ENCODE results near the gene ZBTB8OS. TPM values are rescaled to one million over a fixed set of nuclear protein-coding genes. Genes with fewer than 3 reads are reported as not detected.
"Not testable (repeated sequence)": the region's sequence is repeated elsewhere in the genome, so short reads cannot be mapped to it uniquely, and the experiment has no call there.

Gene ZBTB8OS
- total RNA-seq = 48.0 and 49.8 TPM in 2 replicates

DNA sequence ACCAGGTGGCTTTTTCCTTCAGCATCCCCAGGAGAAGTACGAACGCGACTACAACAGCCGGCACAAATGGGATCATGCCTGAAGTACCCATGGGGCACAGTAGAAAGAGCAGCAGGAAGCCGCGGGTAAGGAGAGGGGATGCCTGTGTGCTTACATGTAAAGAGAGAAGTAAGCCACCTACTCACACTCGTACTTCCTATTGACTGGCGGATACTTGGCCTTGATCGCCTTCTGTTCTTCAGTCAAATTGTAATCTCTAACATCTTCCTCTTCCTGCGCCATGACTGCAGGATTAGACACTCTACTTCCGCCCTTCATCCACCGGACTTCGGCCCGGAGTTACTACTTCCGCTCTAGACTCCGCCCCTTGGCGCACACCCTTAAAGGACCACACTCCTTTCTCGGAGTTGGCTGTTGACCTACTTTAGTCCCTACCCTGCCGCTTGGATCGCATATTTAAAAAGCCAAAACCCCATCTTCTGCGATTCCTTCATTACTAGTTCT, at the start of gene ZBTB8OS:
ZBTB8OS (minus strand) TSS at position 303 of the 504 bp plus-strand sequence; CDS start at position 282, 21 bp downstream.
- peak within 1 kb of the TSS; percentile 93 for H3K4me3 Mint-ChIP-seq (ENCODE audit: low read depth)
- intact Hi-C loops (cut with micrococcal nuclease) = loop anchor here (1.0 to 2.0 kb wide), 6 partner anchors 27 to 578 kb away; partner anchors contain the start of genes S100PBP, TMEM39B, TXLNA and YARS1
- peak; percentile 86 for DNase-seq (ENCODE audit: low spot score)
- peaks cover 51% of the 10 kb centered on the region for H3K36me3 Mint-ChIP-seq (ENCODE audit: low read depth)
- peaks cover 33% of the 10 kb centered on the region for H3K4me1 Mint-ChIP-seq (ENCODE audit: low read depth)
- no peaks in the 10 kb centered on the region for H3K27me3 Mint-ChIP-seq (ENCODE audit: low read depth)
- H3K9me3 Mint-ChIP-seq = no peaks in the 10 kb centered on the region
- H3K27ac Mint-ChIP-seq = peak within 1 kb of the TSS; percentile 100

GRCh38 chr1:32696996-32697395, 46.6 kb upstream of the ZBTB8OS start:
- peaks cover 19% of the 10 kb centered on the region for H3K27me3 Mint-ChIP-seq (ENCODE audit: low read depth)

GRCh38 chr1:32696041-32696440, 45.7 kb upstream of the ZBTB8OS start:
- no peaks in the 10 kb centered on the region for H3K4me1 Mint-ChIP-seq (ENCODE audit: low read depth)
- peaks cover 11% of the 10 kb centered on the region for H3K27me3 Mint-ChIP-seq (ENCODE audit: low read depth)
- H3K4me3 Mint-ChIP-seq (ENCODE audit: low read depth) = no peak overlapping the region
- intact Hi-C loops (cut with micrococcal nuclease) = no loop called here
- H3K9me3 Mint-ChIP-seq = no peaks in the 10 kb centered on the region
- no peak for DNase-seq (ENCODE audit: low spot score)
- no peaks in the 10 kb centered on the region for H3K36me3 Mint-ChIP-seq (ENCODE audit: low read depth)
- H3K27ac Mint-ChIP-seq = no peak overlapping the region

More at GRCh38 chr1:32696996-32697395, 46.6 kb upstream of the ZBTB8OS start:
- DNase-seq (ENCODE audit: low spot score); H3K27ac Mint-ChIP-seq; H3K9me3 Mint-ChIP-seq; H3K36me3 Mint-ChIP-seq (ENCODE audit: low read depth); H3K4me3 Mint-ChIP-seq (ENCODE audit: low read depth); intact Hi-C loops (cut with micrococcal nuclease); H3K4me1 Mint-ChIP-seq (ENCODE audit: low read depth): not testable (repeated sequence)

DNA sequence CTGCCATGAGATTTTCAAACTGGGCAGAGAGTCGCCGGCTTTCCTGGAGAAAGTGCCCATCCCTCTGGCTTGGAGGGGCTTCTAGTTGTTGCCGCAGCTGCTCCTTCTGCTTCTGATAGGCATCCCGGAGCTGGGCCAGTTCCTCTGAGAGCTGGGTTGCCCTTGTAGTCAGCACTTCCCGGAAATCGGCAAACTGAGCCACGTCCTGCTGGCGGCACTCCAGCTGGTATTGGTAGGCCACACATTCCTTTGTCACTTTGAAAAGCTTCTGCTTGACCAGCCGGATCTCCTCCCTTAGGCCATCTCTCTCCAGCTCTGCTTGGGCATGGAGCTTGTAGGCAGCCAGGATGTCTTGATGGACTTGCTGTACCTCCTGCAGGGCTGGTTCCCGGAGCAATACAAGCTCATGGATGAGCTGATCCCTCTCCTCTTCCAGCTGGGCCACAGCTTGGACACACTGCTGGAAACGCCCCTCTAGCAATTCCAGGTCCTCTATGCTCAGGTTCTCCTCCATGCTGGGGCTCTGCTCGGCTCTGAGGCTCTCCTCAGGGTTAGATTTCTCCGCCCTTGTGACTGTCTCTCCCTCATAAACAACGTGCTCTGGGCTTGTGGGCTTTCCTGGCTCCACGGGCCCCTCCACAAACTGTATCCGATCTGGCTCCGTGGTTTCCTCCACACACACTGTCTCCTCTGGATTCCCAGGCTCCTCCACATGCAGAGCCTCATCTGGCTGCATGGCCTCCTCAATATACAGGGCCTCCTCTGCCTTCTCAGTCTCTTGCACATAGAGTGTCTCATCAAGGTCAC, 45.0 kb upstream of the ZBTB8OS start:
- H3K27me3 Mint-ChIP-seq (ENCODE audit: low read depth) = peaks cover 9% of the 10 kb centered on the region
- intact Hi-C loops (cut with micrococcal nuclease) = no loop called here

GRCh38 chr1:32693455-32694174, 43.3 kb upstream of the ZBTB8OS start:
- H3K9me3 Mint-ChIP-seq = no peaks in the 10 kb centered on the region
- H3K27ac Mint-ChIP-seq = no peak overlapping the region
- H3K4me1 Mint-ChIP-seq (ENCODE audit: low read depth) = no peaks in the 10 kb centered on the region
- no peaks in the 10 kb centered on the region for H3K36me3 Mint-ChIP-seq (ENCODE audit: low read depth)
- intact Hi-C loops (cut with micrococcal nuclease) = no loop called here
- H3K27me3 Mint-ChIP-seq (ENCODE audit: low read depth) = peaks cover 1% of the 10 kb centered on the region
- no peak overlapping the region for H3K4me3 Mint-ChIP-seq (ENCODE audit: low read depth)
- DNase-seq (ENCODE audit: low spot score) = no peak

More for the DNA sequence above, 45.0 kb upstream of the ZBTB8OS start:
- Mint-ChIP-seq H3K4me3 (ENCODE audit: low read depth) (no peak overlapping the region), H3K36me3 (ENCODE audit: low read depth) (no peaks in the 10 kb centered on the region), H3K27ac (no peak overlapping the region), H3K9me3 (no peaks in the 10 kb centered on the region), H3K4me1 (ENCODE audit: low read depth) (no peaks in the 10 kb centered on the region)
- DNase-seq (ENCODE audit: low spot score) = no peak

DNA sequence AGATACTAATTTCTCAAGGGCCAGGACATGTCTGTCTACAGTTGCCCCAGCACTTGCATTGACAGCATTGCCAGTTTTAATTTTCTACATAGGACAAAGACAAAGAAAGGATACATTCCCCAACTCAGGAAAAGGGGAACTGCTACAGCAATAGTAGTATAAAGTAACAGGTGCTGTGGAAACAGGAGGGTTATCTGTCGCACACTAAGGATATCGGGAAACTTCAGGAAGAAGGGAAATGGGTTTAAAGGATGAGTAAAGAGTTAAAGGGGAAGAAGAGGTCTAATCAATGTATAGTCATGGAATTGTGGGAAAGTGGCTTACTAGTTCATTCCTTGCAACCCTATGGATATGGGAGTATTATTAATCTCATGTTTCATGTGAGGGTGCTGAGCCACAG, 36.0 kb upstream of the ZBTB8OS start:
- intact Hi-C loops (cut with micrococcal nuclease) = no loop called here
- Mint-ChIP-seq H3K36me3 (ENCODE audit: low read depth) (peaks cover 38% of the 10 kb centered on the region), H3K27ac (no peak overlapping the region), H3K4me1 (ENCODE audit: low read depth) (peaks cover 8% of the 10 kb centered on the region), H3K4me3 (ENCODE audit: low read depth) (no peak overlapping the region), H3K9me3 (no peaks in the 10 kb centered on the region), H3K27me3 (ENCODE audit: low read depth) (no peaks in the 10 kb centered on the region)
- no peak for DNase-seq (ENCODE audit: low spot score)

- Mint-ChIP-seq H3K4me1 (ENCODE audit: low read depth) (peaks cover 11% of the 10 kb centered on the region), H3K27me3 (ENCODE audit: low read depth) (no peaks in the 10 kb centered on the region), H3K36me3 (ENCODE audit: low read depth) (peaks cover 47% of the 10 kb centered on the region), H3K4me3 (ENCODE audit: low read depth) (no peak overlapping the region), H3K9me3 (no peaks in the 10 kb centered on the region), H3K27ac (no peak overlapping the region)
- intact Hi-C loops (cut with micrococcal nuclease) = no loop called here
- no peak for DNase-seq (ENCODE audit: low spot score)
These were observed 35.1 kb upstream of the ZBTB8OS start for GRCh38 chr1:32685498-32685897.

- Mint-ChIP-seq H3K9me3 (no peaks in the 10 kb centered on the region), H3K36me3 (ENCODE audit: low read depth) (peaks cover 58% of the 10 kb centered on the region), H3K27me3 (ENCODE audit: low read depth) (no peaks in the 10 kb centered on the region), H3K4me3 (ENCODE audit: low read depth) (no peak overlapping the region), H3K27ac (peak overlapping the region; percentile 57), H3K4me1 (ENCODE audit: low read depth) (peaks cover 15% of the 10 kb centered on the region)
- DNase-seq (ENCODE audit: low spot score) = no peak
- intact Hi-C loops (cut with micrococcal nuclease) = no loop called here
These were observed 33.9 kb upstream of the ZBTB8OS start for GRCh38 chr1:32684167-32684811.

GRCh38 chr1:32683397-32683796, 33.0 kb upstream of the ZBTB8OS start:
- H3K27ac Mint-ChIP-seq = no peak overlapping the region
- intact Hi-C loops (cut with micrococcal nuclease) = no loop called here

GRCh38 chr1:32681999-32682398, 31.6 kb upstream of the ZBTB8OS start:
- no peaks in the 10 kb centered on the region for H3K9me3 Mint-ChIP-seq
- H3K27me3 Mint-ChIP-seq (ENCODE audit: low read depth) = no peaks in the 10 kb centered on the region
- H3K4me3 Mint-ChIP-seq (ENCODE audit: low read depth) = no peak overlapping the region
- peaks cover 15% of the 10 kb centered on the region for H3K4me1 Mint-ChIP-seq (ENCODE audit: low read depth)
- DNase-seq (ENCODE audit: low spot score) = no peak
- H3K27ac Mint-ChIP-seq = no peak overlapping the region
- H3K36me3 Mint-ChIP-seq (ENCODE audit: low read depth) = peaks cover 74% of the 10 kb centered on the region
- intact Hi-C loops (cut with micrococcal nuclease) = no loop called here

More at GRCh38 chr1:32683397-32683796, 33.0 kb upstream of the ZBTB8OS start:
- peaks cover 61% of the 10 kb centered on the region for H3K36me3 Mint-ChIP-seq (ENCODE audit: low read depth)
- no peak for DNase-seq (ENCODE audit: low spot score)
- H3K9me3 Mint-ChIP-seq = no peaks in the 10 kb centered on the region
- peaks cover 15% of the 10 kb centered on the region for H3K4me1 Mint-ChIP-seq (ENCODE audit: low read depth)
- no peak overlapping the region for H3K4me3 Mint-ChIP-seq (ENCODE audit: low read depth)
- H3K27me3 Mint-ChIP-seq (ENCODE audit: low read depth) = no peaks in the 10 kb centered on the region

DNA sequence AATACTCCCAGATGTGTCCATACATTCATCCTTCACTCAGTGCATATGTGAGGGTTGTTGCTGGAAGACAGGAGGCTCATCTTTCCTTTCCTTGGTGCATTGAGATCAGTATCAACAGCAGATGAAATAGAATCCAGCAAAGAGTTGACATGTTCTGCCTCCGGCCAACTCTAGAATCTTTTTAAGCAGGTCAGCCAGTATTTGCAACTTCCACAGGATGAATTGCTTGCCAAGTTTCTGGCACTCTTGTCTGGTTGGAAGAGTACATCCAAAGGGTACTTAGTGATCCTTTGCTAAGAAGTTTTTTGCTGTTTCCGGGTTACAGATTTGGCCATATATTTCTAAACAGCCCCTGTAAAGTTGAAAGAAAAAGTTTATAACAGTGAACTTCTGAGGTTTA, 31.2 kb upstream of the ZBTB8OS start:
- Mint-ChIP-seq H3K4me3 (ENCODE audit: low read depth) (no peak overlapping the region), H3K27ac (no peak overlapping the region), H3K9me3 (no peaks in the 10 kb centered on the region), H3K36me3 (ENCODE audit: low read depth) (peaks cover 75% of the 10 kb centered on the region), H3K4me1 (ENCODE audit: low read depth) (peaks cover 15% of the 10 kb centered on the region), H3K27me3 (ENCODE audit: low read depth) (no peaks in the 10 kb centered on the region)
- DNase-seq (ENCODE audit: low spot score) = no peak
- intact Hi-C loops (cut with micrococcal nuclease) = no loop called here

DNA sequence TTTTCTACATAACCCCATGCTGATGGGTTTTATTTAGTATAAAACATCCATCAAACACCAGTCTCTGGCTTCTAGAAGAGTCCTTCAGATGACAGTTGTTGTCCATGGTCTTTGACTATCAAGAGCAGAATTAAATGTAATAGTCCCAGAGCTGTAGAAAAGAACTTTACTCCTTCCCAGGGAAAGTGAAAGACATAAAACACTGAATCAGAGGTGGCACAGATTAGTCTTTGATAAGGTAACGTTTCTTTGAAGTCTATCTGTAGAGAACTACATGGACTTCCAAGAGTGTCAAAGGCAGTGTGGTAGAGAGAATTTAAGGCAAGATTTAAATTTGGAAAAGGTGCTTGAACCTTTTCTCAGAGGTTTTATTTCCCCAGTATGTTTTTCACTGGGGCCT, 30.3 kb upstream of the ZBTB8OS start:
- Mint-ChIP-seq H3K4me3 (ENCODE audit: low read depth) (no peak overlapping the region), H3K9me3 (no peaks in the 10 kb centered on the region), H3K4me1 (ENCODE audit: low read depth) (peaks cover 15% of the 10 kb centered on the region), H3K36me3 (ENCODE audit: low read depth) (peaks cover 73% of the 10 kb centered on the region), H3K27me3 (ENCODE audit: low read depth) (no peaks in the 10 kb centered on the region), H3K27ac (no peak overlapping the region)
- intact Hi-C loops (cut with micrococcal nuclease) = no loop called here
- no peak for DNase-seq (ENCODE audit: low spot score)
